ENCODE measurements around the gene ORM1.

Gene ORM1

DNA sequence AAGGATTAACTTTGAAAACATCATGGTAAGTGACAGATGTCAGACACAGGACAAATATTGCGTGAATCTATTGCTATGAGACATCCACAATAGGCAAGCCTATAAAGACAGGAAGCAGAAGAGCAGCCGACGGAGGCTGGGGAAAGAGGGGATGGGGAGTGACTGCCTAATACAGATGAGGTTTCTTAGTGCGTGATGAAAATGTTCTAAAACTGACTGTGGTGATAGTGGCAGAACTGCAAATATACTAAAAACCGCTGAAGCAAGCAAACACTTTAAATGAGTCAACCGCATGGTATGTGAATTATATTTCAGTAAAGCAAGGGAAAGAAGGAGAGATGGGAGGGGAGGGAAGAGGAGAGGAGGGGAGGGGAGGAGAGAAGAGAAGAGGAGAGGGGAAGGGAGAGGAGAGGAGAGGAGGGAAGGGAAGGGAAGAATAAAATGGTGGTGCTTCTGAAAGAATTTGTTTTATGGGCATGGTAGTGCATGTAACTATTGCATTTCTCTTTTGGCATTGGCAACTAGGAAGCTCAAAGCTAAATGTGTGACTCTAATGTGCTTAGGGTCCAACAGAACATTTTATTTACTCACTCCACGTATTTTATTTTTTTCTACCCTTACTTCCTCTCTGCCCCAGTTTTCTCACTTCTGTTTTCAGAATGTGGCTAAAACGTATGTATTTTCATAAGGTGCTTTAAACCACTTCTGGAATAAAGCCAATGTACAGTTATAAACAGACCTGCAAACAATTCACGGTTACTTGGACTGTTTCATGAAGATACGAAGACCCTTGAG lies 43.6 kb downstream of the ORM1 start:
- peak; percentile 82 for DNase-seq (ENCODE audit: low spot score)

DNA sequence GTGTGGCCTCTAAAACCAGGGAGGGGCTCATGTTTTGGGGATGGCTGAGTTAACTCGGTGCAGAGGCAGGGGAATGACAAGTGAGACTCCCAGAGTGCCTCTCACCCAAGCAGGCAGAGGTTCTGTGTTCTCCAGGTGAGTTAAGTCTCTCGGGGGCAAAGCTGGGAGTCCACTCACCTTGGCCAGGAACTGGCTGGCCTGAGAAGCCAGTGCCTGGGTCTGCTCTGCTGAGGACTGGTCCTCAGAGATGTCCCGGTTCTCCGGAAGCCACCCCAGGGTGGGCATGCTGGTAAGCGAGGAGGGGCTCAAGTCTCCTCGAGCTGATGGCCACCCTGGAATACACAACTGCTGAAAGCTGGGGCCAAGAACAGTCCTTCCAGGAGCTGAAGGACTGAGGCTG lies 44.5 kb downstream of the ORM1 start:
- DNase-seq (ENCODE audit: low spot score): no peak

DNA sequence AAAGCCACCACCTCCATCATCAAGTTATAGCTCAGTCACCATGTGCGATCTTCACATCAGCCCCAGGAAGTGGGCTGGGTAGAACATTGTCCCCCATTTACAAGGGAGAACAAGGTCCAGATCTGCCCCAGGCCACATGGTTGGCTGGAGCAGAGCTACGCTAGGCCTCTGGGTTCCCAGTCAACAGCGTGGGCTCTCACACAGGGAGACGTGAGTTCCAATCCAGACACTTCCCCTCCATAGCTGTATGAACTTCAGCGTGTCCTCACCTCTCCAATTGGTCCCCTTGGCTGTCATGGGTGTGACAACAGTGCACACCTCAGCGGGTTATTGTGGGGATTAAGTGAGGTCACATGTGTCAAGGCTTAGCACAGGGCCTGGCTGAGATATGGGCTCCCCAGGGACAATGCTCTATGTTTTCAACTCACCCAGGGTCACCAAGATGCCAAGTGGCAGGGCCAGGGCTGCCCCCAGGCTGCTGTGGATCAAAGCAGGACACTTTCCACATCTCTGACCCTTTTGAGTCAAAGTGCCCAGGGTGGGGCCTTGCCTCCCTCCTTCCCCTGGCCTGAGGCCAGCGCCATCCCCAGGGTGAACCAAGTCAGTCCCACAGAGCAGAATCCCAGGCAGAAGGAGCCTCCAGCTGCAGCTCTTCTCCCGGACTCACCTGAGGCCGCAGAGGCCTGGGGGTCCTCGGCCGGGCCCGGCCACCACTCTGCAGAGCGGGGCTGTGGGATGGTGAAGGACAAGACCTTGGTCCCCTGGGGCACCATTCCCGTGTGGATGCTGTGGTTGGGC lies 45.1 kb downstream of the ORM1 start:
- DNase-seq (ENCODE audit: low spot score): peak; percentile 56

DNA sequence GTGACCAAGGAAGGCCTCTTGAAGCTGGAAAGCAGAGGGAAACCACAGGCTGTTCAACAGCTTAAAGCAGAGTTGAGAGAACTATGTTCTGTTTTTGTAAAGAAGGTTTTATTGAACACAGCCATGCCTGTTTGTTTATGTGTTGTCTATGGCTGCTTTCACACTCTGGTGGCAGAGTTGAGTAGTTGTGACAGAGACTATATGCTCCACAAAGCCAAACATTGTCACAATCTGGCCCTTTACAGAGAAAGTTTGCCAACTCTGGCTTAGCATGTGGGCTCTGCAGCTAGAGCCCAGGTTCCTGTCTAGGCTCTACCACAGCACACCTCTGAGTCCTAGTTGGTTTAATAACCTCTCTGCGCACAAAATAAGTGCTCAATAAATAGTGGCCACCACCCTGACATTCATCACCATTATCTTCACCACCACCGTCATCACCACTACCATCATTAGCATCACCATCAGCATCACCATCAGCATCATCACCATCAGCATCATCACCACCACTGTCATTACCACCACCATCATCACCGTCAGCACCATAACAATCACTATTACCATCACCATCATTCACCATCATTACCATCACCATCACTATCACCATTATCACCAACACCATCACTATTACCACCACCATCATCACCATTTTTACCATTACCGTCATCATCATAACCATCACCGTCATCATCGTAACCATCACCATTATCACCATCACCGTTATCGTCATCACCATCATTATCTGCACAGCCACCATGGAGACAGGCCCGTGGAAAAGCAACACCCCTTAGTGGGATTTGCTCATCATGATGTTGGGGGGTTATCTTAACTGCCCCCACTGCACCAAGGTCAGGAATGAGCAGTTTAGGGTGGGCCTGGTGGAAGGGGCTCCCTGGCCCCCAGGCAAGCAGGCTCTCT lies 46.6 kb downstream of the ORM1 start:
- no peak for DNase-seq (ENCODE audit: low spot score)

GRCh38 chr9:114370251-114370967 lies 47.5 kb downstream of the ORM1 start:
- DNase-seq (ENCODE audit: low spot score): peak; percentile 68

- peak; percentile 36 for DNase-seq (ENCODE audit: low spot score)
Observed at GRCh38 chr9:114370968-114371320, 48.0 kb downstream of the ORM1 start.

DNA sequence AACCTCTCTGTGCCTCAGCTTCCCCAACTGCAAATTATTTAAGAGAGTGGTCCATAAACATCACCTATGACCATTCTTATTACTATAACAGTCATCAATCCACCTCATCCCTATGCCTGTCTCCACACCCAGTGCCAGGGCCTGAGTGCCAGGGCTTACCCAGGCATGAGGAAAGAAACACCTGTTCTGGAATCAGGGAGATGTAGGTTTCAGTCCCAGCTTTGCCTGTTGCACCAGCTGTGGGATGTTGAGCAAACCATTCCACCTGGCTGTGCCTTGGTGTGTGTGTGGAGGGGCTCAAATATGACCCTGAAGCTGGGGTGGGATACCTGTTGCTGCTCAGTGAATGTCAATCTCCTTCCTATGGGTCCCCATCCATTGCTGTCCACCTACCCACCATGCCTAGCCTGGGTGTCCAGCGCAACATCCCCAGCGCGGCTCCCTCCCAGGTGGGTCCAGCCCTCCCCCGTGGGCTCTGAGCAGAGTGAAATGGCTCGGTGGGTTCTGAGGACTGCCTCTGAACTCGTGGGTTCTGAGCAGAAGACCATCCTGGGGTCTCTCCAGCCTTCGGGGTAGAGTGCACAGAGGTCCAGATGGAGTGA lies 48.5 kb downstream of the ORM1 start:
- peak; percentile 37 for DNase-seq (ENCODE audit: low spot score)

GRCh38 chr9:114371973-114372917 lies 49.3 kb downstream of the ORM1 start:
- DNase-seq (ENCODE audit: low spot score): peak; percentile 80

GRCh38 chr9:114372921-114373448 lies 50.1 kb downstream of the ORM1 start:
- DNase-seq (ENCODE audit: low spot score): peak; percentile 99

DNA sequence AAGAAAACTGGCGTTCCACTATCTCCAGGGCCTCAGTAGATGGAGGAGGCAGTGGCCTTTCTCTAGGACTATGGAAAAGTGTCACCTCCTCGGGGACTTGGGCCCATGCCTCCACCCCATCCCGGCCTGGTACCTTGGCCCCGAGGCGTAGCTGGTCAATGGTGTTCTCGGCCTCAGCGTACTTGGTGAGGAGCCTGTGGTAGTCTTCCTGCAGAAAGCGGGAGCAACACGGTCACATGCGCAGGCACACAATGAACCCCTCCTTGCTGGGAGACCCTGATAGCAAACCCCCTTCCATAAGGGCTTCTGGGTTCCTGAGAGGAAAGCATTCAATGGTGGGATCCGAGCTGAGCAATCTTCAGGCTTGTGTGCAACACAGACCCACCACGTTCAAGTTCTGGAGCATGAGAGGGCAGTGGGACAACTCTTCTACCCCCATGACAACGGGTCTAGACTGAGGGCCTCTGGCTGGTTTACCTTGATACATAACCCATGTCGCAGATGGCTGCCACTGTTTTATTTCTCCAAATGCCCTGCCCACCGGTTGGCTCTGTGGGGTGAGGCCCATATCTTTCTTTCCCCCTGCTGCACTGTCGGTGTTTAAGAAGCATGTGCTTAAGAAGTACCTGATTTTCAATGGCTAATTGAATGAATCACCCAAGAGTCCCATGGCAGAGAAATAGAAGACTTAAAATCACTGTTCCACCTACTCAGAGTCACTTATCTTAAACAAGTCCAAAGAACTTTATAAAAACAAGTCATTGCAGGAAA lies 51.2 kb downstream of the ORM1 start:
- DNase-seq (ENCODE audit: low spot score): peak; percentile 42

- DNase-seq (ENCODE audit: low spot score): no peak
Observed at GRCh38 chr9:114374936-114375335, 52.0 kb downstream of the ORM1 start.

- no peak for DNase-seq (ENCODE audit: low spot score)
Observed at GRCh38 chr9:114375386-114376175, 52.7 kb downstream of the ORM1 start.

Data from NAMALWA (cell line).